HG03135 (cell line): Measurements from ENCODE around the gene PDCD1LG2.
"Not testable (repeated sequence)": the region's sequence is repeated elsewhere in the genome, so short reads cannot be mapped to it uniquely, and the experiment has no call there.

ENCODE experiments used
- ATAC-seq: cut with Tn5 transposase; IDR thresholded peaks from one replicate; pipeline ENCODE4 v1.9.1; 2021; ENCODE audit warnings: mild to moderate bottlenecking, moderate library complexity; ENCODE audit not compliant: unreplicated experiment

PDCD1LG2 gene

DNA sequence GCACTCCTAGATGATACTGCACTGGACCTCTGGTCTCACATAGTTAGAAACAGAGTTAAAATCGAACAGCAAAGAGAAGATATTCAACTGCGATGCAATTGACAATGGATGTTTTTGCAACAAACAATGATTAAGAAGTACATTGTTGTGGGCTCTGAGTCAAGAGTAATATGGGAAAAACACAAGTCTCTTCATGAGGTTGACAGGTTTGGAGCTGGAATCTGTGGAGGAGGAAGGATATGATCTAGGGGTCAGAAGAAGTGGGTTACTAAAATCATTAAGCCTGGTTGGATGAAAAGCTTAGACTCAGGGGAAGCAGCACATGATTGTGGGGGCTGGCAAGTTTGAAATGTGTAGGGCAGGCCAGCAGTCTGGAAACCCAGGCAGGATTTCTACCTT, 53.1 kb downstream of the PDCD1LG2 start:
- ATAC-seq, result no peak

DNA sequence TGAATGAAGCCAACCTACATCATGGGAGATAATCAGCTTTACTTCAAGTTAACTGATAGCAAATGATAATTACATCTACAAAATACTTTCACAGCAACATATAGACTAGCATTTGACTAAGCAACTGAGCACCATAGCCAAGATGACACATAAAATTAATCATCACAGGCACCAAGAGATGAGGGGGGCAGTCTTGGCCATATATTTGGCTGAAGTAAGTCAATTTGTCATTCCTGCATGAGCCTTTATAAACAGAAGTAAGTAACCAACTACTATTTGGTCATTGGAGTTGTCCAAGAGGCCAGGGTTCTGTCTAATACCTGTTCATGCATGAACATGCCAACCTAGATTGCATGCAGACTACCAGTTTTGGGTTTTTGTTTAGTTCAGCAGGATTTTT, 53.6 kb downstream of the PDCD1LG2 start:
- no peak for ATAC-seq

DNA sequence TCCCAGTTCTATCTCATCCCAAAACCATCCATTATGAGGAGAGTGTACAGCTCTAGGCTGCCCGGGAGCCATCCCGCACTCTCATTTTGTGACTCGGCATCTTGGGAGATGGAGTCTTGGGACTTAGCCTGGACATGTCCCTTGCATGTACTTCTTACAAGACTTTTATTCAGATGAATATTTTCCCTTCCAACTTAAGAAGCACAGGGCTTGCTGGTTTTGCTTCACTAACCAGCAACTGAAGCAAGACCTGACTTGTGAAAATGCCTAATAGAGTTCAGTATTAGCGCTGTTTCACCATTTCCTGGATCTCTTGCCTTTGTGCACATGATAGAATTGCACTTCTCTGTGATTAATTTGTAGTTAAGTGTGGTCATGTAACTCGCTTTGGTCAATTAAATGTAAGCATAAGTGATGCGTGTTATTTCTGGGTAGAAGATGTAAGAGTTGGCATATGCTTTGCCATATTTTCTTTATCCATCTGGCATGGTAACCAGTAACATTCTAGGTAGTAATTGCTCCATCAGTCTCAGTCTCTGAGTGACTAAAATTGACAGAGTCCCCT, 55.8 kb downstream of the PDCD1LG2 start:
- ATAC-seq, result peak; percentile 70

- ATAC-seq, result no peak
These were observed 58.5 kb downstream of the PDCD1LG2 start for GRCh38 chr9:5568868-5569267.

DNA sequence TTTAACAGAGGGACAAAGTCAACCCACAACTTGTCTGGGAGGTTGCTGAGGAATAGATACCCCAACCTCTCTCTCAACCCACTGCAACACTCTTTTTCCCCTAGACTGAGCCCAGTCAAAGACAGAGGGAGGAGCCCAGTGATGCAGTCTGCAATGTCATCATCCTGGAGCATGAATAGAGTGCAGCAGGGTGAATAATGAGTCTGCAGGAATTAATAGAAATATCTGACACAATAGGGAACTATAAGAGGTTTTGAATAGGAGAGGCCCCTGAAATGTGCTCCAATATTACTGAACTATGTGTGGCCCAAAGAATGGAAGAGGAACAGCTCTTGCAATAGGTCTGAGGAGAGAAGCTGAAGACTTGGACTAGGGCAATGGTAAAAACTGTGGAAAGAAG, 59.1 kb downstream of the PDCD1LG2 start:
- ATAC-seq, result no peak

GRCh38 chr9:5569891-5570290, 59.6 kb downstream of the PDCD1LG2 start:
- ATAC-seq, result no peak

- ATAC-seq, result no peak
These were observed 61.4 kb downstream of the PDCD1LG2 start for GRCh38 chr9:5571629-5572232.

GRCh38 chr9:5574097-5574496, 63.8 kb downstream of the PDCD1LG2 start:
- ATAC-seq, result no peak

GRCh38 chr9:5575000-5575399, 64.7 kb downstream of the PDCD1LG2 start:
- no peak for ATAC-seq

DNA sequence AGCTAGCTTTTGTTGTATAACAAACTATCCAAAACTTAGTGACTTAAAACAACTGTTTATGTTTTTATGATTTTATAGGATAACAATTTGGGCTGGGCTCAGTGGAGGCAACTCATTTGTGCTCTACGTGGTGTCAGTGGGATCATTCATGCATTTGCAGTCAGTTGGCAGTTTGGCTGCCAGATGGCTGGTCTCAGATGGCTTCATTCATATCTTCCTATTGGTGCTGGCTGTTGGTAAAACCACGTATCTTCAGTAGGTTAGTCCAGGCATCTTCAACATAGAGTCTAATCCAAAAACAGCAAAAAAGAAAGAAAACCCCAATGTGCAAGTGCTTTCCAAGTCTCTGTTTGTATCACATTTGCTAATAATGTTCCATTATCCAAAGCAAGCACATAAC, 66.9 kb downstream of the PDCD1LG2 start:
- no peak for ATAC-seq

DNA sequence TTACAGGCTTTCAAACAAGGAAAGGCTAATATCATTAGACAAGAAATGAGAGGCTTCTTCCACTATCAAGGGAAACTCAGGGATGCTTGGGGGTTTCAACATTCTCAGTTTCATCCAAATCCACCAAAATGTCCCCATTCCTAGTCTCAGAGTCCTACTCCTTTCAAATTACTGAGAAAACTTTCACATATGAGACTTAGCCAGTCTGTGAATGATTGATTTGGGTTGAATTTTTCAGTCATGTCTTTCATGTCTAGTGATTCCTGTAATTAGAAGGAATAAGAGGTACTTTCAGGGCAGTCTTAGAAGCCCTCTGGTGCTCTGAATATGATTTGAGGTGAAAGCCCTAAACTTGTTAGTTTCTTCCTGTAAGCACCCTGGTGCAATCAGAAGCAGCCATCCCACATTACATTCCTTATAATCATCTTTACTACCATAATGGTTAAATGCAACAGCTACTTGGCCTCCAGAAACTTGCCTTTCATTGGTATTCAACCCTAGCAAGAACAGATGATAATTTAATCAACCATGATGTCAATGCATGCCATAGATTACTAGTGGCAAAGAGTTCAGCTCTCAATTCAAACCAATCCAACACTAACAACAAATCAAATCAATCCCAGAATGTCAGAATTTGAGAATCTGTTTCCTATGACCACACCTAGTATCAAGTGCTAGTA, 67.8 kb downstream of the PDCD1LG2 start:
- ATAC-seq, result no peak

DNA sequence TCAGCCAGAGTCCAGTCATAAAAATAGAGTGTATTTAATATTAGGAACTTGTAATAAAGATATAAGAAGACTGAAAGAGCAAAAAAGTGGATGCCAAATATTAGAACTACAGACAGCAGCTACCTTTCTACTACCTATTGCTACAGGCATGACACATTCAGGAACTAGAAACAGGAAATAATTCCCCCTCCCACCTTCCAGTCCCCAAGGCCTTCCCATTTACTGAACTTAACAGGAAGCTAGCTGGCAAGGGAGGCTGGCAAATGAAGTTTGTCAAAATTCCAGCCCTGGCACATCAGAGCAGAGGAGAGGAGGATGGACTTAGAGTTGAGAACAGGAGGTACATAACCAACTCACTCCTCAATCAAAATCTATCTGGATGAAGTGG, 68.4 kb downstream of the PDCD1LG2 start:
- no peak for ATAC-seq

DNA sequence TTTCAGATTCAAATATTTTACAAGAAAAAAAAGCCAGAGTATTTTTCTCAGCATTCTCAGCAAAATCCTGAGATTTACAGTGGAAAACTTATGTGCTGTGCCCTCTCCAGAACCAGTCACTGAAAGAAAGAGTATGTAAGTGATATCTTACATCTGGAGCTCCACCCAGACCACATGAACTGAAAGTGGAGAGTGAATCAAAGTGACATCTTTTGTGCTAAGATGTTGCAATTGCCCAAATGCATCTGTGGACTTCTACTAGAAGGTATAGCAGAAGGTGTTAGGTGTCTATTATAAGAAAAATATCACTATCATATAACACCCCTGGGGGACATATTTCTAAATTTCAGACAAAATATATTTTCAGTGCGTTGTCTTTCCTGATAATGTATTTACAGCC, 69.5 kb downstream of the PDCD1LG2 start:
- ATAC-seq, result no peak

DNA sequence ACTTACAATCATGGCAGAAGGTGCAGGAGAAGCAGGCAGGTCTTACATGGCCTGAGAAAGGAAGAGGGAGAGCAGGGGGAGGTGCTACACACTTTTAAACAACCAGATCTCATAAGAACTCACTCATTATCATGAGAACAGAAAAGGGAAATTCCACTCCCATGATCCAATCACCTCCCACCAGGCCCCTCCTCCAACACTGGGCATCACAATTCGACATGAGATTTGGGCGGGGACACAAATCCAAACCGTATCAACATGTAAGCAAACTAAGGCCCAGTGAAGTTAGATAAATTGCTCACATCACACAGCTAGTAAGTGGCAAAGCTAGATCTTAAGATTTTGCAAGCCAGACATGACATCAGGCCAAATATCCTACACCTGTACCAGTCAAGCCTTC, 70.3 kb downstream of the PDCD1LG2 start:
- ATAC-seq, result no peak

DNA sequence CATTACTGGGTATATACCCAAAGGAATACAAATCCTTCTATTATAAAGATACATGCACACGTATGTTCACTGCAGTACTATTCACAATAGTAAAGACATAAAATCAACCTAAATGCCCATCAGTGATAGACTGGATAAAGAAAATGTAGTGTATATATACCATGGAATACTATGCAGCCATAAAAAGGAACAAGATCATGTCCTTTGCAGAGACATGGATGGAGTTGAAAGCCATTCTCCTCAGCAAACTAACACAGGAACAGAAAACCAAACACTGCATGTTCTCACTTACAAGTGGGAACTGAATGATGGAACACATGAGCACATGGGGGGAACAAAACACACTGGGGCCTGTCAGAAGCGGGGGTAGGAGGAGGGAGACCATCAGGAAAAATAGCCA, 71.4 kb downstream of the PDCD1LG2 start:
- ATAC-seq, result not testable (repeated sequence)

- ATAC-seq, result peak; percentile 64
These were observed 72.5 kb downstream of the PDCD1LG2 start for GRCh38 chr9:5582835-5583195.

GRCh38 chr9:5586391-5586802, 76.1 kb downstream of the PDCD1LG2 start:
- peak; percentile 27 for ATAC-seq

- no peak for ATAC-seq
These were observed 76.7 kb downstream of the PDCD1LG2 start for GRCh38 chr9:5587024-5587423.

DNA sequence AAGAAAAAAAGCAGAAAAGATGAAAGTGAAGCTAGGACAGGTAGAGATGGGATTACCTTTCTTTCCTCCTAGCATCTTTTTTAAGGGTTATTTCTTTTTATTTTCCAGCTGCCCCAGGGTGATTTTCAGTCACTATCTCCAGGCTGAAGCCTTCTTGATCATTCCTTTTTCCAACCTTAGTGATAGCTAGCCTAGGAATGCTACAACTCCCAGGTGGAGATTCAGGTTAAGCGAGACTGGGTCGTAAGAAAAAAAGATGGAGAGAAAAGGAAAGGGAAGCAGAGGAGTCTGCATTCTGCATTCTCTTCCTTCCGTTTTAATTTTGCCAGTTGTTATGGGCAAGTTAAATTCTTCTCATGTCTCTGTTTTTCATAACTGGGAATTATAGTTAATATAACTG, 81.9 kb downstream of the PDCD1LG2 start:
- ATAC-seq, result no peak

- no peak for ATAC-seq
These were observed 82.6 kb downstream of the PDCD1LG2 start for GRCh38 chr9:5592904-5593303.

- peak; percentile 46 for ATAC-seq
These were observed 83.6 kb downstream of the PDCD1LG2 start for GRCh38 chr9:5593904-5594303.

- ATAC-seq, result no peak
These were observed 85.8 kb downstream of the PDCD1LG2 start for GRCh38 chr9:5596173-5596572.
